Activated T-helper 17 cell treated with anti-CD3 and anti-CD28 coated beads, Interleukin-2, amount 50 U/mL, for 72 hours (primary cell): Measurements from ENCODE around the gene ZNF407. TPM values are rescaled to one million over a fixed set of nuclear protein-coding genes. Genes with fewer than 3 reads are reported as not detected.

Source experiments
- ATAC-seq: fragments of 150-1000 bp; cut with Tn5 transposase; replicated peaks from 2 replicates; pipeline ENCODE4 v1.10.0; 2021; ENCODE audit warnings: mild to moderate bottlenecking, moderate library complexity
- H3K27ac Mint-ChIP-seq: one replicate; pipeline ENCODE4 v1.8.0; 2022; ENCODE audit warnings: mixed read lengths
- H3K27me3 Mint-ChIP-seq: one replicate; pipeline ENCODE4 v1.8.0; 2022; ENCODE audit warnings: mixed read lengths
- H3K36me3 Mint-ChIP-seq: one replicate; pipeline ENCODE4 v1.8.0; 2022; ENCODE audit warnings: low read depth, mild to moderate bottlenecking, mixed read lengths
- H3K4me1 Mint-ChIP-seq: one replicate; pipeline ENCODE4 v1.8.0; 2022; ENCODE audit warnings: mixed read lengths
- H3K4me3 Mint-ChIP-seq: one replicate; pipeline ENCODE4 v1.8.0; 2022; ENCODE audit warnings: mild to moderate bottlenecking, mixed read lengths
- H3K9me3 Mint-ChIP-seq: one replicate; pipeline ENCODE4 v1.8.0; 2022; ENCODE audit warnings: mixed read lengths
- total RNA-seq, 2 donors: library from RNA; stranded (reverse); gene quantifications; one replicate each; pipeline ENCODE4 v1.2.3, GENCODE V29; 2022

The ZNF407 gene
- total RNA-seq, 2 donors from 2014 or later, result 17.9 to 22.5 TPM

GRCh38 chr18:74598350-74599001, 806 bp downstream of the ZNF407 start:
- H3K27me3 Mint-ChIP-seq, result no peaks in the 10 kb centered on the region
- peaks cover 39% of the 10 kb centered on the region for H3K36me3 Mint-ChIP-seq
- H3K9me3 Mint-ChIP-seq, result no peaks in the 10 kb centered on the region
- peaks cover 31% of the 10 kb centered on the region for H3K4me1 Mint-ChIP-seq
- peak overlapping the region; percentile 96 for H3K27ac Mint-ChIP-seq
- peak; percentile 48 for ATAC-seq
- peak overlapping the region; percentile 96 for H3K4me3 Mint-ChIP-seq

GRCh38 chr18:74604361-74604760, 6.7 kb downstream of the ZNF407 start:
- no peaks in the 10 kb centered on the region for H3K36me3 Mint-ChIP-seq
- H3K27ac Mint-ChIP-seq, result no peak overlapping the region
- H3K27me3 Mint-ChIP-seq, result no peaks in the 10 kb centered on the region
- peaks cover 25% of the 10 kb centered on the region for H3K4me1 Mint-ChIP-seq
- no peak overlapping the region for H3K4me3 Mint-ChIP-seq
- H3K9me3 Mint-ChIP-seq, result no peaks in the 10 kb centered on the region
- no peak for ATAC-seq

- peaks cover 23% of the 10 kb centered on the region for H3K4me1 Mint-ChIP-seq
- H3K27me3 Mint-ChIP-seq, result no peaks in the 10 kb centered on the region
- no peak for ATAC-seq
- H3K4me3 Mint-ChIP-seq, result no peak overlapping the region
- H3K27ac Mint-ChIP-seq, result no peak overlapping the region
- no peaks in the 10 kb centered on the region for H3K36me3 Mint-ChIP-seq
- no peaks in the 10 kb centered on the region for H3K9me3 Mint-ChIP-seq
Observed at GRCh38 chr18:74604774-74605173, 7.1 kb downstream of the ZNF407 start.

- ATAC-seq, result no peak
- Mint-ChIP-seq H3K27ac (no peak overlapping the region), H3K4me3 (no peak overlapping the region), H3K36me3 (no peaks in the 10 kb centered on the region), H3K4me1 (peaks cover 15% of the 10 kb centered on the region), H3K27me3 (no peaks in the 10 kb centered on the region), H3K9me3 (no peaks in the 10 kb centered on the region)
Observed at GRCh38 chr18:74608681-74609080, 11.0 kb downstream of the ZNF407 start.

DNA sequence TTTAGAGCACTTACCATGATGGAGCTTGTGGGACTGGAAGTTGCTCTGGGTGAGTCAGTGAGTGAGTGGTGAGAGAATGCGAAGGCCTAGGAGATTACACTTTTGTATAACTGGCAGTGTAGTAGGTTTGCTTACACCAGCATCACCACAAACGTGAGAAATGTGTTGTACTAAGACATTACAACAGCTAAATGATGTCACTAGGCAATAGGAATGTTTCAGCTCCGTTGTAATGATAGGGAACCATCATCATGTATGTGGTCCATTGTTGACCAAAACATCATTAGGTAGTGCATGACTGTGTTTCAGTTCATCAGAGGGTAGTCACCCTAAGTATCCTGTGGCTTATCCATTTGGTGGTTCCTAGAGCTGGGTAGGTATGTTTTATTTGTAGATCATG, 11.9 kb downstream of the ZNF407 start:
- Mint-ChIP-seq H3K4me1 (peaks cover 15% of the 10 kb centered on the region), H3K9me3 (no peaks in the 10 kb centered on the region), H3K27ac (no peak overlapping the region), H3K4me3 (no peak overlapping the region), H3K36me3 (no peaks in the 10 kb centered on the region), H3K27me3 (no peaks in the 10 kb centered on the region)
- peak; percentile 93 for ATAC-seq

DNA sequence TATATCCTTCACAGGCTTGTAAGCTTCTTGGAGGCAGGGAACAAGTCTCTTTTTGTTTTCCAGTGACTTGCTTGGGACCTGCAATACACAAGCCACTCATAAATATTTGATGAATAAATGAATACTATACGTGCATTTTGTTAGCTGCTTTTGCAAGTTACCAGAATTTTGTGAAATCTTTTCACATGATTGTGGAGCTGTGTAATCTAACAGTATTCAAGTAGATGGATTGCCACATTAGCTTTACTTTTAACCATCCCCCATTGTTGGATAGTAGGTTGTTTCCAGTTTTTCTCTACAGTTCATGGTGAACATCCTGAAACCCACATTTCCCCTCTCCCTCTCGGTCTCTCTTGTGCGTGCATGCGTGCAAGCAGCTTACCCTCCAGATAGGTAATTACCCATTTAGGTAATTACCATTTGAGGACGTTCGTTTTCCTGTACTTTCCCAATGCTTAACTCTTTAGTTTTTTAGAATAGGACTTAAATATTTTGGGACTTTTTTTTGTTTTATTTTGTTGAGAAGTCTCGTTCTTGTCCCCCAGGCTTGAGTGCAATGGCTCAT, 12.5 kb downstream of the ZNF407 start:
- Mint-ChIP-seq H3K27me3 (no peaks in the 10 kb centered on the region), H3K4me1 (peaks cover 15% of the 10 kb centered on the region), H3K36me3 (no peaks in the 10 kb centered on the region), H3K9me3 (no peaks in the 10 kb centered on the region), H3K27ac (no peak overlapping the region), H3K4me3 (no peak overlapping the region)
- ATAC-seq, result no peak

DNA sequence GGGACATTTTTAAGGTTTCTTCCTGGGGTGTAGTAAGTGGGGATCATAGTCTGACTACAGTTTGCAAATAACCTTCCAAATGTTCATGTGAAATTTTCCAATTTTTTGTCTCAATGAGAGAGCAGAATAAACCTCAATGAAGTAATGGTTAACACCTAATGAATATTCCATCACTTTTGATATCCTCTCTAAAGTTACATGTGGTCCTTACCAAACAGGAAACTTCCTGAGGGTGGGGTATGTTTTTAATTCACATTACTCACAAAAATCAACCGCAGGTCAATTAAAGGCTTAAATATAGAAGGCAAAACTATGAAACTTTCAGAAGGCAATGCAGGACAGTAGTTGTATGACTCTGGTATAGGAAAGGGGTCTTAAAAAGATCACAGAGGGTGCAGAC, 13.2 kb downstream of the ZNF407 start:
- Mint-ChIP-seq H3K9me3 (no peaks in the 10 kb centered on the region), H3K27ac (no peak overlapping the region), H3K4me3 (no peak overlapping the region), H3K27me3 (no peaks in the 10 kb centered on the region), H3K4me1 (peaks cover 15% of the 10 kb centered on the region), H3K36me3 (no peaks in the 10 kb centered on the region)
- ATAC-seq, result no peak

DNA sequence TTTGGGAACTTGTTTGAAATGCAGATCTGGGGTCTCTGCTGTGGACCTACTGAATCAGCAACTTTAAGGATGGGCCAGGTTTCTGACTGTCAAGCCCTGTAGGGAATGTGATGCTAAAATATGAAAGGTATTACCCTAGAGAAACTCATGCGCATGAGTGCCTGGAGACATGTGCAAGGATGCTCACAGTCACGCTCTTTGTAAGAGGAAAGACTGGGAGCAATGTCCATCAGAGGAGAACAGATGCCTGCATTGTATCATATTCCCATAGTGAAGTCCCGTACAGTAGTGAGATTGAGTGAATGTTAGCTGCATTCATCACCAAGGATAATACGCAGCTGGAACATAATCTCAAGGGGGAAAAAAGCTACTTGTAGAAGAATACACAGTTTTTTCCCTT, 14.1 kb downstream of the ZNF407 start:
- no peak for ATAC-seq
- Mint-ChIP-seq H3K4me3 (no peak overlapping the region), H3K36me3 (no peaks in the 10 kb centered on the region), H3K4me1 (peaks cover 15% of the 10 kb centered on the region), H3K27me3 (no peaks in the 10 kb centered on the region), H3K27ac (no peak overlapping the region), H3K9me3 (no peaks in the 10 kb centered on the region)

DNA sequence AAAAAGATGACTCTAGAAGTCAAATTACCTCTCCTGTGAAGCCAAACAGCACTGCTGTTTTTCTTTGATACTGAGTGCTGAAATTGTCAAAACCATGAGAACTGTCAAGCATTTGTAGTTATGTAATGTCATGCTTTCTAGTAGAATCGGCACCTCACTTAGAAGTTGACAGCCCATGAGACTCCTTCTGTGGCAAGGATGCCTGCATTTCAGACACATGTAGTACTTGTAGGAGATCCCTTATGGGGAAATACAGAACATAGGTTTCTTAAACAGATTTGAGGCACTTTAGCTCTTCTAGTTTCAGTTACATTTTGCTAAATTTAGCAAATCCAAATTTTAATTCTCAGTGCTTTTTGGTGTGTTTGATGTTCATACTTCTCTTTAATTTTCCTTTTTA, 15.7 kb downstream of the ZNF407 start:
- Mint-ChIP-seq H3K36me3 (no peaks in the 10 kb centered on the region), H3K4me3 (no peak overlapping the region), H3K4me1 (peaks cover 15% of the 10 kb centered on the region), H3K9me3 (no peaks in the 10 kb centered on the region), H3K27me3 (no peaks in the 10 kb centered on the region), H3K27ac (no peak overlapping the region)
- ATAC-seq, result no peak

DNA sequence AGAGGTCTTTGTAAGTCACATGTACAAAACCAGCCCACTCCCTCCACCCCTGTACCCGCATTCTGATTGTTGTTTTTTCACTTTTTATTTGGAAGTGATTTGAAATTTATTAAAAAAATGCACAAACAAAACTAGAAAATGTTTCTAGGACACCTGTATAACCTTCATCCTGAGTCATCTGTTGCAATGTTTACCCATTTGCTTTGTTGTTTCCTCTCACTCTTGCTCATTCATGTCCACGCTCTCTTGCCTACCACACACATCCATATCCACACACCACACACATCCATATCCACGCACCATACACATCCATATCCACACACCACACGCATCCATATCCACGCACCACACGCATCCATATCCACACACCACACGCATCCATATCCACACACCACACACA, 18.8 kb downstream of the ZNF407 start:
- Mint-ChIP-seq H3K9me3 (no peaks in the 10 kb centered on the region), H3K27me3 (no peaks in the 10 kb centered on the region), H3K36me3 (no peaks in the 10 kb centered on the region), H3K4me3 (no peak overlapping the region), H3K4me1 (no peaks in the 10 kb centered on the region), H3K27ac (no peak overlapping the region)
- no peak for ATAC-seq

DNA sequence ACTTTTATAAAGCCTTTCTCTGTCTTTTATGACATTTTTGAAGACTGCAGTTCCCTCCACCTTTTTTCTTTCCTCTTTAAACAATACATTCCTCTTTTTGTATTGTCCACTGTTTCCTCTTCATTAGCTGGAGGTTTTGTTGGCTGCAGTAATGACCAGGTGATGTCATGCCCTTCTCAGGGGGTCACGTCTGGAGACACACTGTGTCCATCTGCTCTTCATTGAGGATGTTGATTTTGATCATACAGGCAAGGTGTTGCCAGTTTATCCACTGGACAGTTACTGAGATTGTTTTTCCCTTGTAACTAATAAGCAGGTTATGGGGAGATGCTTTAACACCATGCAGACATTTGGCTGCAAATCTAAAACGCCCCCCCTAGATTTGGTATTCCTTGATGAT, 19.8 kb downstream of the ZNF407 start:
- no peak overlapping the region for H3K27ac Mint-ChIP-seq
- ATAC-seq, result no peak
- no peaks in the 10 kb centered on the region for H3K27me3 Mint-ChIP-seq
- H3K9me3 Mint-ChIP-seq, result no peaks in the 10 kb centered on the region
- H3K36me3 Mint-ChIP-seq, result no peaks in the 10 kb centered on the region
- H3K4me1 Mint-ChIP-seq, result no peaks in the 10 kb centered on the region
- no peak overlapping the region for H3K4me3 Mint-ChIP-seq

- no peak overlapping the region for H3K4me3 Mint-ChIP-seq
- H3K27ac Mint-ChIP-seq, result no peak overlapping the region
- H3K27me3 Mint-ChIP-seq, result no peaks in the 10 kb centered on the region
- no peak for ATAC-seq
- H3K4me1 Mint-ChIP-seq, result no peaks in the 10 kb centered on the region
- H3K36me3 Mint-ChIP-seq, result no peaks in the 10 kb centered on the region
- no peaks in the 10 kb centered on the region for H3K9me3 Mint-ChIP-seq
Observed at GRCh38 chr18:74622072-74622471, 24.4 kb downstream of the ZNF407 start.

DNA sequence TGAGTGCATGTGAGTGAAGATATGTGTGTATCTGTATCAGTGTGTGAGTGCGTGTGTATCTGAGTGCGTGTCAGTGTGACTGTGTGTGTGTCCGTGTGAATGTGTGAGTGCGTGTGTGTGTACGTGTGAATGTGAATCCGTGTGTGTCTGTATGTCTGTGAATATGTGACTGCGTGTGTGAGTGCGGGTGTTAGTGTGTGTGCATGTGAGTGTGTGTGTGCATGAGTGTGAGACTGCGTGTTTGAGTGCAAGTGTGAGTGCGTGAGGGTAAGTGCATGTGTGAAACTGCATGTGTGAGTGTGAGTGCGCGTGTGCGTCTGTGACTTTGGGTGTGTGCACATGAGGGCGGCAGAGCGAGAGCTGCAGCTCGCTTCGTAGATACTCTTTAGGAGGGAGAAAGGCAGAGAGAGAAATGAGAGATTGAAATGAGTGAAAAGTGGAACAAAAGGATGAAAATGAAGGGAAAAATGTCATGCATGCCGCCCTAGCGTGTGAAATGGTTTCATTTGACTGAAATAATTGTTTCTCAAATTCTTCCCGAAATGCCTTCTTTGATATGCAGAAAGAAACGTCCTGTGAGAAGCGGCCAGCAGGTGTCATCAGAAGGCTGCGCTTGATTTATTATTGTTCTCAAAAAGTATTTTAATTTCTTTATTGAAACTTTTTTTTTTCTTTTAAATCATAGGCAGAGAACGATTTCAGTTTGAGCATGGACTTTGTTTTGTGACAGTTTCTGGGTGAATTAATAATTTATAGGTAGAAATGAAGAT, 25.6 kb downstream of the ZNF407 start:
- Mint-ChIP-seq H3K27me3 (no peaks in the 10 kb centered on the region), H3K36me3 (no peaks in the 10 kb centered on the region), H3K9me3 (no peaks in the 10 kb centered on the region), H3K27ac (no peak overlapping the region), H3K4me1 (no peaks in the 10 kb centered on the region), H3K4me3 (no peak overlapping the region)
- no peak for ATAC-seq

DNA sequence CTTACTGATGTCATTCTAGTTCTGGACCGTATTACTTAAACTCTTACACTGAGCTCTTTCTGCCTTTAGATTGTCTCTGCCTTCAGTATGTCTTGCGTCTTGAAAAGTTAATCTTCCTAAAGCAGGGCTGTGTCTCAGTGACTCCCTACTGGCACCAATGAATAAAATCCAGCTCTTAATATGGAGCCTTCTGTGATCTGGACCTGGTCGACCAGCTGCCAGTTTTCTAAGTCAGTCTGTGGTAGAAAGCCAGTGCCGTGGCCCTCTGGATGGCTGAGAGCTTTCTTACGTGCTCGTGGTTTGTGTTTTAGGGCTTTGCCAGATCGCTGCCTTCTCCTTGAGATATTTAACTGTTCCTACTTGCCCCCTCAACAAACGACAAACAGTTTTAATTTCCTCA, 26.8 kb downstream of the ZNF407 start:
- no peaks in the 10 kb centered on the region for H3K27me3 Mint-ChIP-seq
- H3K36me3 Mint-ChIP-seq, result no peaks in the 10 kb centered on the region
- H3K9me3 Mint-ChIP-seq, result no peaks in the 10 kb centered on the region
- H3K4me1 Mint-ChIP-seq, result no peaks in the 10 kb centered on the region
- H3K4me3 Mint-ChIP-seq, result no peak overlapping the region
- ATAC-seq, result no peak
- H3K27ac Mint-ChIP-seq, result no peak overlapping the region

GRCh38 chr18:74625157-74625556, 27.5 kb downstream of the ZNF407 start:
- H3K36me3 Mint-ChIP-seq, result no peaks in the 10 kb centered on the region
- H3K4me1 Mint-ChIP-seq, result no peaks in the 10 kb centered on the region
- H3K27me3 Mint-ChIP-seq, result no peaks in the 10 kb centered on the region
- H3K9me3 Mint-ChIP-seq, result no peaks in the 10 kb centered on the region
- no peak overlapping the region for H3K4me3 Mint-ChIP-seq
- H3K27ac Mint-ChIP-seq, result no peak overlapping the region
- no peak for ATAC-seq
